Measurements from ENCODE around the gene ATP6V0A4. TPM values are rescaled to one million over a fixed set of nuclear protein-coding genes. Genes with fewer than 3 reads are reported as not detected.

The ATP6V0A4 gene
- total and polyA plus RNA-seq, 2 of the 13 experiments (the other 11 are each of a cell fraction or from before 2014, with no cell fraction given): 0.24 to 0.25 TPM

DNA sequence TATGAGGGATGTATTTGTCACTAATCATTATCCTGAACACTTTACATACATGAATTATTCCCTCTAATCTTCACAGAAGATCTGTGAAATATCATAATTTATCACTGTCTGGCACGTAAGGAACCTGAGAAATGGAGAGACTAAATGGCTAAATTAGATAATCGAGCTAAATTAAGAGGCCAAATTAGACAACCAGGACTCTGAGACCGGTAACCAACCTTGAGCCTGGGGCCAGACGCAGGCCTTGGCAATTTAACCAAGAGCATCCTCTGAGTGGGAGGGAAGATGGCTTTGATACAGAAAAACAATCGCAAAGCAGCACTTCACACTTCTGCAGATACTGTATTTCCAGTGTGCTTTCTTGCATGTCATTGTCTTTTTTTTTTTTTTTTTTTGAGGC is 118.2 kb downstream of the ATP6V0A4 start:
- no peak overlapping the region for H3K9ac ChIP-seq (ENCODE audit: insufficient read depth, low read depth, low read length)
- H2AFZ ChIP-seq (ENCODE audit: low read length): no peak overlapping the region
- intact Hi-C loops (cut with micrococcal nuclease; ENCODE audit: unreplicated experiment) (no loop called here), in situ Hi-C loops (cut with HindIII; ENCODE audit: extremely low pct_ligation_motif_present, low pct_unique_long_range_greater_than_20kb) (no loop called here)
- POLR2A ChIA-PET: no interaction called here
- peaks cover 9% of the 10 kb centered on the region for H3K4me1 ChIP-seq (ENCODE audit: insufficient read depth, low read length)
- H3K9me3 ChIP-seq (ENCODE audit: low read length): no peaks in the 10 kb centered on the region
- H3K27me3 ChIP-seq (ENCODE audit: control insufficient read depth in 1 of 2, insufficient read depth in 2 of 2, low read length in 2 of 2): peaks cover 0 to 3% of the 10 kb centered on the region in 2 experiments; a peak in 1 of 5 replicates
- no peak for DNase-seq (ENCODE audit: low spot score)
- no peak for TF ChIP-seq EP300 (IDR thresholded peaks at IDR 0.05; ENCODE audit: low read depth in 2 of 2, low read length in 2 of 2)
- no peak for TF ChIP-seq EP300 (CRISPR knock-in tag; IDR thresholded peaks at IDR 0.05; ENCODE audit: borderline replicate concordance)
- no peak for TF ChIP-seq JUNB (CRISPR knock-in tag; IDR thresholded peaks at IDR 0.05; ENCODE audit: borderline replicate concordance)
- no peak for TF ChIP-seq GTF2F1 (IDR thresholded peaks at IDR 0.05; ENCODE audit: low read length)
- no peak for TF ChIP-seq ZNF567 (CRISPR knock-in tag; IDR thresholded peaks at IDR 0.05; ENCODE audit: borderline replicate concordance)
- TF ChIP-seq, protein P1, sequence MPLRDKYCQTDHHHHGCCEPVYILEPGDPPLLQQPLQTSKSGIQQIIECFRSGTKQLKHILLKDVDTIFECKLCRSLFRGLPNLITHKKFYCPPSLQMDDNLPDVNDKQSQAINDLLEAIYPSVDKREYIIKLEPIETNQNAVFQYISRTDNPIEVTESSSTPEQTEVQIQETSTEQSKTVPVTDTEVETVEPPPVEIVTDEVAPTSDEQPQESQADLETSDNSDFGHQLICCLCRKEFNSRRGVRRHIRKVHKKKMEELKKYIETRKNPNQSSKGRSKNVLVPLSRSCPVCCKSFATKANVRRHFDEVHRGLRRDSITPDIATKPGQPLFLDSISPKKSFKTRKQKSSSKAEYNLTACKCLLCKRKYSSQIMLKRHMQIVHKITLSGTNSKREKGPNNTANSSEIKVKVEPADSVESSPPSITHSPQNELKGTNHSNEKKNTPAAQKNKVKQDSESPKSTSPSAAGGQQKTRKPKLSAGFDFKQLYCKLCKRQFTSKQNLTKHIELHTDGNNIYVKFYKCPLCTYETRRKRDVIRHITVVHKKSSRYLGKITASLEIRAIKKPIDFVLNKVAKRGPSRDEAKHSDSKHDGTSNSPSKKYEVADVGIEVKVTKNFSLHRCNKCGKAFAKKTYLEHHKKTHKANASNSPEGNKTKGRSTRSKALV (CRISPR knock-in tag; IDR thresholded peaks at IDR 0.05): no peak
- 57% methylated on average over 5 of the region's 5 CpGs for WGBS (ENCODE audit: low lambda C conversion rate)
- no TSS peak for BruUV-seq (replicated peaks)
- no peaks in the 10 kb centered on the region for H3K79me2 ChIP-seq (ENCODE audit: insufficient read depth, low read length)
- H3K27ac ChIP-seq (ENCODE audit: extremely low read length, insufficient read depth, low read length): no peak overlapping the region
- H3K4me3 ChIP-seq (replicated peaks in 1 of 3; ENCODE audit: insufficient read depth in 1 of 3, low read depth in 2 of 3, low read length in 3 of 3): no peak overlapping the region
- CTCF ChIA-PET (ENCODE audit: low intra/inter-chr PET ratio, low total read pairs): no interaction called here
- no peaks in the 10 kb centered on the region for H3K36me3 ChIP-seq (replicated peaks in 1 of 2; ENCODE audit: control insufficient read depth in 1 of 2, insufficient read depth in 2 of 2, low read length in 2 of 2)
- ATAC-seq: no peak
- H3K4me2 ChIP-seq (ENCODE audit: low read depth, low read length): no peak overlapping the region
- no peak for FAIRE-seq
- H4K20me1 ChIP-seq (ENCODE audit: insufficient read depth, low read length): no peaks in the 10 kb centered on the region

DNA sequence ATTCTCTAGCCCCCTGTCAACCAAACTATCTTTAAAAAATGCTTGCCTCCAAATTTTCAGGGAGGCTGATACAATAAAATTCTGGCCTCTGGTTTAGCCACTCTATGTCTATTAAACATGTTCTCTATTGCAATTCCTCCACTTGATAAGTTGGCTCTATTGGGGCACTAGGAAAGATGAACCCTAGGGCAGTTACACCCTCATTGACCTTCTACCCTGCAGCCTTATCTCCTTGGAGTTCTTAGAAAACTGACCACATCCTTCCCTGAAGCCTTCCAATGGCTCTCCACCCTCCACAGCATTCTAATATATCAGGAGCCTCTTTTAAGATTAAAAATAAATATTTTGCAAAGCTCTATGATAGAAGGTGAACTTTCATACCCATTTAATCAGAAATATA is 127.4 kb downstream of the ATP6V0A4 start:
- peaks cover 37% of the 10 kb centered on the region for H3K4me1 ChIP-seq (ENCODE audit: insufficient read depth, low read length)
- H3K36me3 ChIP-seq (replicated peaks in 1 of 2; ENCODE audit: control insufficient read depth in 1 of 2, insufficient read depth in 2 of 2, low read length in 2 of 2): no peaks in the 10 kb centered on the region
- in situ Hi-C loops (cut with HindIII; ENCODE audit: extremely low pct_ligation_motif_present, low pct_unique_long_range_greater_than_20kb) (no loop called here), intact Hi-C loops (cut with micrococcal nuclease; ENCODE audit: unreplicated experiment) (no loop called here)
- FAIRE-seq: no peak
- BruUV-seq (replicated peaks): no TSS peak
- H2AFZ ChIP-seq (ENCODE audit: low read length): no peak overlapping the region
- ChIA-PET CTCF (ENCODE audit: low intra/inter-chr PET ratio, low total read pairs) (no interaction called here), POLR2A (no interaction called here)
- H3K9me3 ChIP-seq (ENCODE audit: low read length): no peaks in the 10 kb centered on the region
- no peak for DNase-seq (ENCODE audit: low spot score)
- H3K27ac ChIP-seq (ENCODE audit: extremely low read length, insufficient read depth, low read length): no peak overlapping the region
- no peak overlapping the region for H3K4me3 ChIP-seq (replicated peaks in 1 of 3; ENCODE audit: insufficient read depth in 1 of 3, low read depth in 2 of 3, low read length in 3 of 3)
- no peaks in the 10 kb centered on the region for H3K27me3 ChIP-seq (ENCODE audit: control insufficient read depth in 1 of 2, insufficient read depth in 2 of 2, low read length in 2 of 2)
- no peaks in the 10 kb centered on the region for H4K20me1 ChIP-seq (ENCODE audit: insufficient read depth, low read length)
- H3K4me2 ChIP-seq (ENCODE audit: low read depth, low read length): no peak overlapping the region
- H3K79me2 ChIP-seq (ENCODE audit: insufficient read depth, low read length): no peaks in the 10 kb centered on the region
- no peak for ATAC-seq
- no peak overlapping the region for H3K9ac ChIP-seq (ENCODE audit: insufficient read depth, low read depth, low read length)
- TF ChIP-seq, protein P2, sequence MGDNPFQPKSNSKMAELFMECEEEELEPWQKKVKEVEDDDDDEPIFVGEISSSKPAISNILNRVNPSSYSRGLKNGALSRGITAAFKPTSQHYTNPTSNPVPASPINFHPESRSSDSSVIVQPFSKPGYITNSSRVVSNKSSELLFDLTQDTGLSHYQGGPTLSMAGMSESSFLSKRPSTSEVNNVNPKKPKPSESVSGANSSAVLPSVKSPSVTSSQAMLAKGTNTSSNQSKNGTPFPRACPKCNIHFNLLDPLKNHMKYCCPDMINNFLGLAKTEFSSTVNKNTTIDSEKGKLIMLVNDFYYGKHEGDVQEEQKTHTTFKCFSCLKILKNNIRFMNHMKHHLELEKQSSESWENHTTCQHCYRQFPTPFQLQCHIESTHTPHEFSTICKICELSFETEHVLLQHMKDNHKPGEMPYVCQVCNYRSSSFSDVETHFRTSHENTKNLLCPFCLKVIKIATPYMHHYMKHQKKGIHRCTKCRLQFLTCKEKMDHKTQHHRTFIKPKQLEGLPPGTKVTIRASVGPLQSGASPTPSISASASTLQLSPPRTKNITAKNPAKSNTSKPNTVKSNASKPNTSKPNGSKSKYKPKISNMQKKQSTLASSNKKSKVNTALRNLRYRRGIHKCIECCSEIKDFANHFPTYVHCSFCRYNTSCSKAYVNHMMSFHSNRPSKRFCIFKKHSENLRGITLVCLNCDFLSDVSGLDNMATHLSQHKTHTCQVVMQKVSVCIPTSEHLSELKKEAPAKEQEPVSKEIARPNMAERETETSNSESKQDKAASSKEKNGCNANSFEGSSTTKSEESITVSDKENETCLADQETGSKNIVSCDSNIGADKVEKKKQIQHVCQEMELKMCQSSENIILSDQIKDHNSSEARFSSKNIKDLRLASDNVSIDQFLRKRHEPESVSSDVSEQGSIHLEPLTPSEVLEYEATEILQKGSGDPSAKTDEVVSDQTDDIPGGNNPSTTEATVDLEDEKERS (CRISPR knock-in tag; IDR thresholded peaks at IDR 0.05): no peak
- TF ChIP-seq, protein P3, sequence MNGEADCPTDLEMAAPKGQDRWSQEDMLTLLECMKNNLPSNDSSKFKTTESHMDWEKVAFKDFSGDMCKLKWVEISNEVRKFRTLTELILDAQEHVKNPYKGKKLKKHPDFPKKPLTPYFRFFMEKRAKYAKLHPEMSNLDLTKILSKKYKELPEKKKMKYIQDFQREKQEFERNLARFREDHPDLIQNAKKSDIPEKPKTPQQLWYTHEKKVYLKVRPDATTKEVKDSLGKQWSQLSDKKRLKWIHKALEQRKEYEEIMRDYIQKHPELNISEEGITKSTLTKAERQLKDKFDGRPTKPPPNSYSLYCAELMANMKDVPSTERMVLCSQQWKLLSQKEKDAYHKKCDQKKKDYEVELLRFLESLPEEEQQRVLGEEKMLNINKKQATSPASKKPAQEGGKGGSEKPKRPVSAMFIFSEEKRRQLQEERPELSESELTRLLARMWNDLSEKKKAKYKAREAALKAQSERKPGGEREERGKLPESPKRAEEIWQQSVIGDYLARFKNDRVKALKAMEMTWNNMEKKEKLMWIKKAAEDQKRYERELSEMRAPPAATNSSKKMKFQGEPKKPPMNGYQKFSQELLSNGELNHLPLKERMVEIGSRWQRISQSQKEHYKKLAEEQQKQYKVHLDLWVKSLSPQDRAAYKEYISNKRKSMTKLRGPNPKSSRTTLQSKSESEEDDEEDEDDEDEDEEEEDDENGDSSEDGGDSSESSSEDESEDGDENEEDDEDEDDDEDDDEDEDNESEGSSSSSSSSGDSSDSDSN (CRISPR knock-in tag; IDR thresholded peaks at IDR 0.05): no peak
- TF ChIP-seq ZNF382 (CRISPR knock-in tag; IDR thresholded peaks at IDR 0.05; ENCODE audit: borderline replicate concordance): no peak
- no peak for TF ChIP-seq MXD4 (CRISPR knock-in tag; IDR thresholded peaks at IDR 0.05)

All from HepG2 (cell line).